ENCODE data around the gene SIRT7. TPM values are rescaled to one million over a fixed set of nuclear protein-coding genes. Genes with fewer than 3 reads are reported as not detected.
A peak's percentile ranks its signal among the peaks of the same experiment; 100 is the strongest.
"Not testable (repeated sequence)": the region's sequence is repeated elsewhere in the genome, so short reads cannot be mapped to it uniquely, and the experiment has no call there.

Gene SIRT7
- total RNA-seq, 1 donor = 31.2 TPM

DNA sequence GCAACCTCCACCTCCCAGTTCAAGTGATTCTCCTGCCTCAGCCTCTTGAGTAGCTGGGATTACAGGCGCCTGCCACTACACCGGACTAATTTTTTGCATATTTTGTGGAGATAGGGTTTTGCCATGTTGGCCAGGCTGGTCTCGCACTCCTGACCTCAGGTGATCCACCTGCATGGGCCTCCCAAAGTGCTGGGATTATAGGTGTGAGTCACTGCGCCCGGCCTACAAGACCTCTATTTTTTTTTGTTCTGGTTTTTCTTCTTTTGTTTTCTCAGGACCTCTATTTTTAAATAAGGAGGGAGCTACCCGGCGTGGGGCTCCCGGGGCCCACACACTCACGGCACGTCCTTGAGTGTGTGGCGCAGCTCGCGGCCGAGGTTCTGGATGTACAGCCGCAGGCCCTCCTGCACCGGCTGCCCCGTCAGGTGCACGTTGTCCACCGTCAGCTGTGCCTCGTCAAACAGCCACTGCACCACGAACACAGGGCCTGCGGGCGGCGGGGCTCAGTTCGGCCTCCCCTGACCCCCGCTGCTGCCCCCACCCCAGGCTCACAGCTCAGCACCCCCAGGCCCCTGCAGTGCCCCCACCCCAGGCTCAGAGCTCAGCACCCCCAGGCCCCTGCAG is 37.2 kb upstream of the SIRT7 start:
- DNase-seq (ENCODE audit: low read depth in 2 of 3, low spot score in 2 of 3) = no peak

DNA sequence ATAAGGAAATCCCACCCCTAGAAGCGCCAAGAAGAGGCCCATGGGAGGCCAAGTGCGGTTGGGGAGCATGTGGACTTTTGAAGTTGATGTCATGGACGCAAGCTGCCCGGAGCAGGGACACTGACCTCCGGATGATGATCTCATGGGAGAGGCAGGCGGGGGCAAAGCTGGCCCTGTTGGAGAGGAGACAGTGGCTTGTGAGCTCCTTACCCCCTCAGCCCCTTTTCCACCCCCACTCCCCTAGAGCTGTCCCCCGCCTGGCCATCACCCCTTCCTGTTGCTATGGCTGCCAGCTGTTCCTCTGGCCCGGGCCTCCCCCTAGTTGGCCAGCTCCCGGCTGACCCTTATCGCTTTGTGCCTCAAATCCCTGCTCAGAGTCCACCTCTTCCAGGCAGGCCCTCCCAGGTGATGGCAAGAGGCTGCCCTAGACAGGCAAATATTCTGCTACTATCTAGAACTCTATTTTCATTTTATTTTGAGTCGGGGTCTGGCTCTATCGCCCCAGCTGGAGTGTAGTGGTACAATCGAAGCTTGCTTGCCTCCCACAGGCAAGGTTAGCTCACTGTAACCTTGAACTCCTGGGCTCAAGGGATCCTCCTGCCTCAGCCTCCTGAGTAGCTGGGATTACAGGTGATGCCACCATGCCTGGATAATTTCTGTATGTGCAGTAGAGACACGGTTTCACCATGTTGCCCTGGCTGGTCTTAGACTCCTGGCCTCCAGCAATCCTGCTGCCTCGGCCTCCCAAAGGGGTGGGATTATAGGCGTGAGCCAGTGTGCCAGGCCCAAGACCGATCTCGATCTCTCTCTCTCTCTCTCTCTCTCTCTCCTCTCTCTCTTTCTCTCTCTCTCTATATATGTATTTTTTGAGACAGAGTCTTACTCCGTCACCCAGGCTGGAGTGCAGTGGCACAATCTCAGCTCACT is 36.4 kb upstream of the SIRT7 start:
- DNase-seq (ENCODE audit: low read depth in 2 of 3, low spot score in 2 of 3) = no peak

DNA sequence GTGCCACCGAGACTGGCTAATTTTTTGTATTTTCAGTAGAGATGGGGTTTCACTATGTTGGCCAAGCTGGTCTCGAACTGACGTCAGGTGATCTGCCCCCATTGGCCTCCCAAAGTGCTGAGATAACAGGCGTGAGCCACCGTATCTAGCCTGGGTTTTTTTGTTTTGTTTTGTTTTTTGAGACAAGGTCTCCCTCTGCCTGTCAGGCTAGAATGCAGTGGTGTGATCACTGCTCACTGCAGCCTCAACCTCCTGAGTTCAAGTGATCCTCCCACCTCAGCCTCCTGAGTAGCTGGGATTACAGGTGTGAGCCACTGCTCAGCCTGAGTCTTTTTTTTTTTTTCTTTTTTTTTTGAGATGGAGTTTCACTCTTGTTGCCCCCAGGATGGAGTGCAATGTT is 35.5 kb upstream of the SIRT7 start:
- not testable (repeated sequence) for DNase-seq (ENCODE audit: low read depth in 2 of 3, low spot score in 2 of 3)

DNA sequence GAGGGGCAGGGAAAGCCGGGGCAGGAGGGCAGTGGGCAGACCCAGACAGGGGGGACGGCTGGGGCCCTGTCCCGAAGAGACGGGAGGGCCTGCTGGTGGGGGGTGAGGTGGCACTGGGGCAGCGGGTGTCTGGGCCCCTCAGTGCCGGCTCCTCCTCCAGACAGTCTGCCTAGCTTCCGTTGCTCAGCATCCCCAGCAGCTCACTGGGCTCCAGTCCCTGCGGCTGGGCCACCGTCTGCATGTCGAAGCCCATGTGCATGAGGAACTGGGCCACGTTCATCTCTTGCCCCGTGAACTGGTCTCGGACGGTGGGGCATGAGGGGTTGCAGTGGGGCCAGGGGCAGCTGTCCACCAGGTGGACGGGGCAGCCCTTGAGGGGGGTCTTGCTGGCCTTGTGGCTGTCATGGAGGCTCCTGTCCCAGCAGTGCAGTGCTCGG is 34.8 kb upstream of the SIRT7 start:
- no peak for DNase-seq (ENCODE audit: low read depth in 2 of 3, low spot score in 2 of 3)

DNA sequence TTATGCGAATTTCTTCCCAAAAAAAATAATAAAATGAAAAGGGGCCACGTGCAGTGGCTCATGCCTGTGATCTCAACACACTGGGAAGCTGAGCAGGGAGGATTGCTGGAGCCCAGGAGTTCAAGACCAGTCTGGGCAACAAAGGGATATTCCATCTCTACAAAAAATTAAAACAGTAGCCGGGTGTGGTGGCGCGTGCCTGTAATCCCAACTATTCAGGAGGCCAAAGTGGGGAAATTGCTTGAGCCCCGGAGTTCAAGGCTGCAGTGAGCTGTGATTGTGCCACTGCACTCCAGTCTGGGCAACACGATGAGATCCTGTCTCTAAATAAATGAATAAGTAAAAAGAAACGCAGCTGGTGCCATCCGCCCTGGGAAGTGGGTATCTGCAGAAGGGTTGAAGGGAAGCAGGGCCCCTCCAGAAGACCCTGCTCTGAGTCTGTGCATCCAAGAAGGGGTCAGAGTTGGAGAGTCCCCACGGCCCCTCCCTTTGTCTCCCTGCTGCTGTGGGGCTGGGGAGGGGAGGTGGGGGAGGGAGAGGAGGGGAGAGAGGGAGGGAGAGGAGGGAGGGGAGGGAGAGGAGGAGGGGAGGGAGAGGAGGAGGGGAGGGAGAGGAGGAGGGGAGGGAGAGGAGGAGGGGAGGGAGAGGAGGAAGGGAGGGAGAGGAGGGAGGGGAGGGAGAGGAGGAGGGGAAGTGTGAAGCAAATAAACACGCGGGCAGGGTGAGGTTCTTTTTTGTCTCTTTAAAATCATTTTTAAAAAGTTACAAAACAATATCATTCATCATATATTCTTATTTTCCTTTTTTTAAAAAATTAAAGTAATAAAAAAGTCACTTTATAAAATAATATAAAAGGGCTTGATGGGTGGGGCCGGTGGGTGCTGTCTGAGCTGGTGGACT is 34.1 kb upstream of the SIRT7 start:
- no peak for DNase-seq (ENCODE audit: low read depth in 2 of 3, low spot score in 2 of 3)

DNA sequence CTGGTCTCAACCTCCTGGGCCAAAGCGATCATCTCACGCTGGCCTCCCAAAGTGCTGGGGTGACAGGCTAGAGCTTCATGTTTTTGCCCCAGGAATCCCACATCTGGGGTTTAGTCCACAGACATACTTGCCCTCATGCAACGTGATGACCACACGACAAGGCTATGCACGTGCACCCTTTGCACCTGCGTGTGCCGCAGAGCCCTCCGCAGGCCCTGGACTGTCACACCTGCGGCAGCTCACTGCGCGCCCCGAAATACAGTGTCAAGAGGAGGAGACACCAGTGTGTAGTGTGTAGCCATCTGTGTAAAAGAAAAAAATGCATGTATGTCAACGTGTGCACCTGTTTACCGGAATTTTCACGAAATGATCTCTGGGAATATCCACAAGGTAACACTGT is 32.5 kb upstream of the SIRT7 start:
- DNase-seq (ENCODE audit: low read depth in 2 of 3, low spot score in 2 of 3) = no peak

DNA sequence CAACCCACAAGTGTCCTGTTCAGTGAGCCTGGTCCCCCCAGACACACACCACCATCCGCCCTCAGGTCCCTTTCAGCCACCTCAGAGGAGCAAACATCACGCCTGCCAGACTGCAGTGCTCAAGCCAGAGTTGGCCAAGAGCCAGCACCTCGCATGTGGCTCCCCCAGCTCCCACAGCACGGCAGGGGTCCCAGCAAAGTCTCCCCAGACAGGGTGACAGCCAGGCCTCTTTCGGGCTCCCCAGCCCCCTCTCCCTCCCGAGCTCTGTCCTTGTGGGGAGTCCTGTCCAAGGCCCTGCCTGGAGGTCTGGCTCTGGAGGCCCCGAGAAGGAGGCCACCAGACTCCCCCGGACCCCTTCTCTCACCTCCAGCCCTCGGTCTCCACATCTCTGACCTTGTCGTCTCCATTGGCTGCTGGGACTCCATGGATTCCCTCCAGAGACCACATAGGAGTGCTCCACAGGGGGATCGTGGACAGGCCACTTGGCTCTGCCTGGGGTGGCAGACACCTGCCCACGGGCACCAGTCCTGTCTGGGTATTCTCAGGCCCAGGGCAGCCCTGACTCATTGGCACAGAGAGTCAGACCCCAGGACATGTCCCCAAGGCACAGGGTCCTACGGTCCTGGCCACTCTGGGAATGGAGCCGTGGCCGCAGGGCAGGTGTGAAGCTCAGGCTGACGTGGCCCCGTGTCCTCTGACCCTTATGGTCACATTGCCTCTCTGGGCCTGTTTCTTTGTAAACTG is 30.8 kb upstream of the SIRT7 start:
- DNase-seq (ENCODE audit: low read depth in 2 of 3, low spot score in 2 of 3) = no peak

DNA sequence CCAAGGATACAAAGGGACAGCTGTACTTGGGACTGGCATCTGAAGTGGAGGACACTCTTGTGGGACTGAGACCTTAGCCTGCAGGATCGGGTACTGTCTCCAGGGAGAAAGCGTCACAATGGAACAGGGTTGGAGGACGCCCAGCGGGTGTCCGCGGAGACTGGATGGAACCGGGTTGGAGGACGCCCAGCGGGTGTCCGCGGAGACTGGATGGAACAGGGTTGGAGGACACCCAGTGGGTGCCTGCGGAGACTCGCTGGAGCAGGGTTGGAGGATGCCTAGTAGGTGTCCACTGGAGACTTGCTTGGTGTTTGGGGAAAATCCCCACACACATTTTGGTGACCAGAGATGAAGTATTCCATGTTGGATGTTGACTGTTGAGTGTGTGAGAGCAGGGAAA is 29.2 kb upstream of the SIRT7 start, which contains the start of gene MYADML2:
MYADML2 (minus strand) TSS at position 45 of the 400 bp plus-strand sequence. CDS start 5,492 bp downstream, outside the sequence.
- DNase-seq (ENCODE audit: low read depth in 2 of 3, low spot score in 2 of 3) = no peak

DNA sequence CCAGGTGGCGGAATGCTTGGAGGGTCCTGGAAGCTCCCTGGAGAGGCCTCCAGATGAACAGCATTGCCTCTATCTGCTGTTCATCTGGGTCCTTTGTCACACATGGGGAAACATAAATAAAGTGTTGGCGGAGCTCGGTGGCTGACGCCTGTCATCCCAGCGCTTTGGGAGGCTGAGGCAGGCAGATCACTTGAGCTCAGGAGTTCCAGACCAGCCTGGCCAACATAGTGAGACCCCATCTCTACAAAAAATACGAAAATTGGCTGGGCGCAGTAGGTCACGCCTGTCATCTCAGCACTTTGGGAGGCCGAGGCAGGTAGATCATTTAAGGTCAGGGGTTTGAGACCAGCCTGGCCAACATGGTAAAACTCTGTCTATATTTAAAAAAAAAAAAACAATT is 26.9 kb upstream of the SIRT7 start:
- DNase-seq (ENCODE audit: low read depth in 2 of 3, low spot score in 2 of 3) = no peak

DNA sequence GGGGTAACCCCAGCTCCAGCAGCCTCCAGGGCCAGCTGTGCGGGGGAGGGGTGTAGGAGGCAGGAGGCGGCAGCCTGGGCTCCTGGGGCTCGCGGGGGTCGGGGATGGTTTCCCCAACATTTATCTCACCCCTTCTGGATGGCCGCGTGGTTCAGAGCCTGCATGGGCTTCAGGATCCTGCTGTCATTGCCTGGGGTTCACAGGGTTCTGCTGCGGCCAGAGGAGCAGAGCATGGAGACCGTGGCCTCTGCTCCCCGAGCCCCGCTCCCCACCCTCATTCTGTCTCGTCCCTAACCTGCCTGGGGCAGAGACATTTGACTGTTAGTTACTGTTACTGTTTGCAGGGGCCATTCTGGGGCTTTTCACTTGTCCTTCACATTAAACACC is 24.2 kb upstream of the SIRT7 start:
- no peak for DNase-seq (ENCODE audit: low read depth in 2 of 3, low spot score in 2 of 3)

DNA sequence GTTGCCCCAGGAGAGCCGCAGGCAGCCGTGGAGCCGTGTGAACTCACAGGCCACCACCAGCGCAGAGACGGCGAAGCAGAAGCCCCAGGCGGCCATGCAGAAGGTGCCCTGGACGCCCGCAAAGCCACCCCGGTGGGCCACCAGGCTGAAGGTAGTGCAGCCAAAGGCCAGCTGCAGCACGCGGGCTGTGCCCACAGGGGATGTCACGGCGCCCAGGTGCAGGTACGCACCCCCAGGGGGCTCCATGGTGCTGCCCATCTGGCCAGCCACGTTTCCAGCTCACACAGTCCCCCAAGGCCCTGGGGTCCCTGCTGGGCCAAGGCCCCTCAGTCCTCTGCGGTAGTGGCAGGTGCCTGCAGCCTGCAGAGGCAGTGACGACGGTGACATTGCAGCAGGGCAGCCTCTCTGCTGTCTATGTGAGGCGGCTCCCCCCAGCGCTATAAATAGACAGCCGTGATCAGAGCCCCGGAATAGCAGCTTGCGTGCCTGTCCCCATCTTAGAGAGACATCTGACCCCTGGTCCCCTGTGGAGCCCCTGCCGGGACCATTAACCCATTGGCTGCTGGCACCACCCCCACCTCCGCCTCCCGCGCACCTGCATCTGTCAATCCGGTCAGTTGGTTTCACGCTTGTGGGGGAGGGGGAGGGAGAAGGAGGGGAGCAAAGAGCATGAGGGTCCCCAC is 23.6 kb upstream of the SIRT7 start:
- DNase-seq (ENCODE audit: low read depth in 2 of 3, low spot score in 2 of 3) = peak in 1 of 3 donors; percentile 27

DNA sequence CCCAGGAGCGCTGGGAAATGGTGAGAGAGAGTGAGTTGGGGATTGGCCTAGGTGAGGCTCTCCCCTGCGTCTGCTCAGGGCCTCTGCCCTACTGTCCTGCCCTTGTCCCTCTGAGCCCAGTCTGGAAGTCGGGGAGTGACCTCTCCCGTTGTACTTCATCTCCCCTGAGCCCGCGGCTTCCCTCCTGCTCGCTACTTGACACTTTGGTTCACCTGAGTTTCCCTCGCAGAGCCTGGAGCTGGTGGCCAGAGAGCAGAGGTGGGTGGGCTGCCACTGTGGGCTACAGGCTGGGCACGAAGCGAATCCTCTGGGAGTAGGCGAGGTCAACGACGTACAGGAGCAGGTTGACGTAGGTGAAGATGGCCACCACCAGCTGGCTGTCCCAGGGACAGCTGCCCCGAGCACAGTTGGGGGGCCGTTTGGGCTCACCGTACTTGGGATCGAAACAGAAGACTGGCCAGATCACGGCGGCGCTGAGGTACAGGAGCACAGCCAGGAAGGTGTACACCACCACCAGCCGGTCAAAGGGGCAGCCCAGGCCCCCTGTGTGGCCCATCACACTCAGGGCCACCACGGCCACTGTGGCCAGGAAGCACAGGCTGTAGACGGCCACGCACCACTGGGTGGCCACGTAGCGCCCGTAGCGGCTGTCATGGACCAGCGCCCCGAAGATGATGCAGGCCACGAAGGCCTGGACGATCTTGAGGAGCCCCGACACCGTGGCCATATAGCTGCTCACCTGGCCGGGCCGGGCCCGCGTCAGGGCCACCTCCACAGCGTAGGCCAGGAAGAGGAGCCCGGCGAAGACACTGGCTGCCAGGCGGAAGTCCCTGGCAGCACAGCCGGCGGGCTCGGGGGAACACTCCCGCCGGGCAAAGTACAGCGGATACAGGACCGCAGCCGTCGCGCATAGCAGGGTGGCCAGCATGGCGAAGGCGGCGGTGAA is 22.8 kb upstream of the SIRT7 start:
- DNase-seq (ENCODE audit: low read depth in 2 of 3, low spot score in 2 of 3) = no peak

DNA sequence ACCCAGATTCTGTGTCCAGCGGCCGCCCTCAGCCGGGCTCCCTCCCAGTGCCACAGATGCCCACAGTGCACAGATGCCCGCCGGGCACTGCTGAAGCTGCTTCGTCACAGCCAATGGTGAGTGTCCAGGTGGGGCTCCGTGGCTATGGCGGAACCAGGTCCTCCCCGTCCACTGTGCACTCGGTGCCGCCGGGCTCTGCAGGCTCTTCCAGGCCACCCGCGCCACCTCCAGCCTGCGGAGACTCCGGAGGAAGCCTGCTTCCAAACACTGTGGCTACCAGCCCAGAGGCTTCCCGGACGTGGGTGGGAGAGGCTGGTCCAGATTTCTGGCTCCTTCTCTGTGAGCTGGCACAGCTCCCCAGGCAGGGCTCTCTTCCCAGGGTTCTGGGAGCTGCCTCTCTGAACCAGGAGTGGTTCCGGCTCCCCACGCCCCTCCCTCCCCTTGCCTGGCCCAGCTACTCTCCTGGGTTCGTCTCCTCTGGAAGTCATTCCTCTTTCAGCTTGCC is 22.0 kb upstream of the SIRT7 start:
- DNase-seq (ENCODE audit: low read depth in 2 of 3, low spot score in 2 of 3) = no peak

DNA sequence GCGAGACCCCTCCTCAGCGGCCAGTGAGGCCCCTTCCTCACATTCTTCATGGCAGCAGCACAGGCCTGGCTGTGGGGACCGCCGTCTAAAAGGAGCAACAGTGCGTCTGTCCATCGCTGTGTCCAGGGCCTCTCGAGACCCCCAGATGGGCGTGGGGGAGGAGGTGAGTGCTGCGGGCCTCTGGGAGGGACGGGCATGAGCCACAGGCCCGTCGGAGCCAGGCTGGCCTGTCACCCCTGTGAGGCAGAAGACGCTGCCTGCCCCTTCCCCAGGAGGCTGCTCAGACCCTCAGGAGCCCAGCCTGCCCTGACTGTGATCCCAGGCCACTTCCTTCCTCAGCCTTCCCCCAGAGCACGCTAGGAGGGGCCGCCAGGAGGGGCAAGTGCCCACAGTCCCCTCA is 21.2 kb upstream of the SIRT7 start:
- DNase-seq (ENCODE audit: low read depth in 2 of 3, low spot score in 2 of 3) = no peak

DNA sequence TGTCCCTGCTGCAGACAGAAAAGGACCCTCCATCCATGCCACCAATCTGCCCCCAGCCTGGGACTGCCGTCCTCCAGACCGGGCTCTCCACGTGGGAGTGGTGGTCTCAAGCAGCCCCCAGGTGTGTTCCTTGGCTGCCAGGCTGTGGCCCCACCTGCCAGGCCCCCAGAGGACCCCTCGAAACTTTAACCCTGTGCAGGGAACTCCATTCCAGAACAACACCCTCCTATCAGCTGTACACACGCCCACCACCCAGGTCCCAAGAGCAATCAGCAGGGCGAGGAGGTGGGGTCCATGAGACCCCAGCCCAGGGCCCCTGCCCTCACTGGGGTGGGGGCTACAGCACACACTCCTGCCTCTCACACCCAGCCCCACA is 17.7 kb upstream of the SIRT7 start:
- no peak for DNase-seq (ENCODE audit: low read depth in 2 of 3, low spot score in 2 of 3)

DNA sequence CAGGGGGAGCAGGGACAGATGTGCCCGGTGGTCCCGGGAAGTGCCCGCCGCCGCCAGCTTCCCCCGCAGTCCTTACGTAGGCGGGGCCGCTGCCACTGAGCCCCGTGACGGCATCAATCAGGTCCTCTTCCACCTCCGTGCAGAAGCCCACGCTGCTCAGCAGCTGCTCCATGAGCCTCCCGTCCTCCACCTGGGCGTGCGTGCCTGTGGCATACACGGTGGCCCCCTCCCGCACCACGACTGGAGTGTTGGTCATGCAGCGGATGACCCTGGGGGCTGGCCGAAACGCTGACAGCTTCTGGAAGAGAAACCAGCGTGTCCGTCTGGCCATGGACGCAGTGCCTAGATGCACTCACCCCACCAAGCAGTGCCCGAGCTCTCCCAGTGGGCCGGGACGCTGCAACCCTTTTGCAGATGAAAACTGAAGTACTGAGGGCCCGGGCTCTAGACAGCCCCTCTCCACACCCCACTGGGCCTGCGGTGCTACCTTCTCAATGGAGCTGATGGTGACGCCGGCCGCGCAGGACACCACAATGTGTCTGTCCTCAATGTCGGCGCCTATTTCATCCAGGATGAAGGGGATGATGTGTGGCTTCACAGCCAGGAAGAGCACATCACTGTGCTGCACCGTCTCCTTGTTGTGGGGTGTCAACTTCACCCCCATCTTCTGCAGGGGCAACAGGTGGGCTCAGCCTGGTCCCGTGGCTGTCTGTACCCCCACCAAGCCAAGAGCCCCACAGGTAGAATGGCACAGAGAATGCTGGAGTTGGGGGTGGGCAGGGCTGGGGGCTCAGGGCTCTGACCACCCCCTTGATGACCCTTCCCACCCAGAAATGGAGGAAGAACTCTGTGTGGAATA is 17.1 kb upstream of the SIRT7 start:
- no peak for DNase-seq (ENCODE audit: low read depth in 2 of 3, low spot score in 2 of 3)

DNA sequence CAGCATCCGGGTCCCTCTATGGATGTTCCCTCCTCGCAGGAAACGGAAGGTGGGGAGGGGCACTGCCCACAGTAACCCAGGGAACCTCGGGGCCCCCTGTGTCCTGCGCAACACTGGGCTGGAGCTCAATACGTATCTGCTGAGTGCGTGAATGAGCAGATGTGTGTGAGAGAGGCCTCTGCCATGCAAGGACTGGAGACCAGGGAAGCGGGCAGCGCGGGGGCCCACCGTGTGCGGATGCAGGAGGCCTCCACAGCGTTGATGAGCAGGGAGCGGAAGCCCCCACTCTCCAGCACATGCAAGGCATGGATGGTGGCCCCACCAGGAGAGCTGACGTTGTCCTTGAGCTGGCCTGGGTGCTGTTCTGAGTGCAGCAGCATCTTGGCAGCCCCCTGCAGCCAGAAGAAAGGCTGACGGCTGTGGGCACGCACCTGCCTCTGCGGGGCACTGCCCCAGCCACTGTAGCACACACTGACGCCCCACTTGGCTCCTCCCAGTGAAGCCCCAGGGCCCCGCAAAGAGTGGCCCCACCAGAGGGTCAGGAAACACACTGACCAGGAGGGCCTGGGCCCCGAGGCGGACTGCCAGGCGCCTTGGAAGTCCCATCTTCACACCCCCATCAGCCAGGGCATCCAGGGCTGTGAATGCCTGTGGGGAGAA is 16.3 kb upstream of the SIRT7 start:
- no peak for DNase-seq (ENCODE audit: low read depth in 2 of 3, low spot score in 2 of 3)
